GM12891 (cell line): ENCODE measurements around the gene EMID1.

Experiments
- PAX5 ChIP-seq: IDR thresholded peaks from 2 replicates; pipeline ENCODE4 v1.6.1; 2011; ENCODE audit warnings: low read length, moderate library complexity, mild to moderate bottlenecking; ENCODE audit not compliant: insufficient read depth, severe bottlenecking
- POLR2A ChIP-seq: IDR thresholded peaks from 2 replicates; pipeline ENCODE4 v1.6.1; 2011; ENCODE audit warnings: low read depth, low read length, control low read depth
- POLR2AphosphoS5 ChIP-seq: IDR thresholded peaks from 2 replicates; pipeline ENCODE4 v1.6.1; 2011; ENCODE audit warnings: low read depth, low read length, control low read depth
- POU2F2 ChIP-seq: IDR thresholded peaks from 2 replicates; pipeline ENCODE4 v1.6.1; 2011; ENCODE audit warnings: low read depth, mild to moderate bottlenecking, control low read depth, low read length, moderate library complexity
- SPI1 ChIP-seq: IDR thresholded peaks from 2 replicates; pipeline ENCODE4 v1.6.1; 2011; ENCODE audit warnings: low read depth, low read length, control low read depth
- TAF1 ChIP-seq: IDR thresholded peaks from 2 replicates; pipeline ENCODE4 v1.6.1; 2011; ENCODE audit warnings: low read depth, low read length, control low read depth

- TF ChIP-seq POLR2AphosphoS5 (no peak), POLR2A (no peak), SPI1 (no peak), POU2F2 (no peak), PAX5 (no peak), TAF1 (no peak)
These were observed 14.4 kb downstream of the EMID1 start for GRCh38 chr22:29219881-29220670.
